A673 (cell line): Measurements from ENCODE around the gene OPTC.

Source experiments
- CTCF ChIP-seq: fragments of 300-800, 200-600 bp; sonication (generic); conservative IDR thresholded peaks from 2 replicates; pipeline ENCODE4 v1.5.1; 2017; ENCODE audit warnings: low read depth, mild to moderate bottlenecking, antibody characterized with exemption, low read length, moderate library complexity, mixed read lengths
- EZH2 ChIP-seq: fragments of 200-600 bp; sonication (generic); IDR thresholded peaks from 2 replicates; pipeline ENCODE4 v1.6.1; 2017; ENCODE audit warnings: borderline replicate concordance, low read depth, mild to moderate bottlenecking, mixed read lengths, antibody characterized with exemption, low read length; ENCODE audit not compliant: poor library complexity, severe bottlenecking

GRCh38 chr1:203558064-203558760 is 64.3 kb downstream of the OPTC start:
- no peak for TF ChIP-seq CTCF
- TF ChIP-seq EZH2 = no peak
